GM12878 (cell line): ENCODE results near the gene RALGAPA2. TPM values are rescaled to one million over a fixed set of nuclear protein-coding genes. Genes with fewer than 3 reads are reported as not detected.

Source experiments
- CBFB ChIP-seq: IDR thresholded peaks from 2 replicates; pipeline ENCODE4 v1.6.1; 2016; ENCODE audit warnings: antibody characterized with exemption, low read depth
- CHD1 ChIP-seq: IDR thresholded peaks from 2 replicates; pipeline ENCODE4 v1.6.1; 2012; ENCODE audit warnings: low read depth, low read length, improper control_type of control experiment
- CHD4 ChIP-seq: fragments of 200-600 bp; sonication (generic); IDR thresholded peaks from 2 replicates; pipeline ENCODE4 v1.6.1; 2016; ENCODE audit warnings: mild to moderate bottlenecking
- CREB1 ChIP-seq: IDR thresholded peaks from 2 replicates; pipeline ENCODE4 v1.6.1; 2012; ENCODE audit warnings: low read depth, mild to moderate bottlenecking, inconsistent platforms
- CREM ChIP-seq: IDR thresholded peaks from 2 replicates; pipeline ENCODE4 v1.6.1; 2014; ENCODE audit warnings: antibody characterized with exemption, low read depth
- DPF2 ChIP-seq: fragments of 450-650 bp; IDR thresholded peaks from 2 replicates; pipeline ENCODE4 v1.6.1; 2017; ENCODE audit warnings: mild to moderate bottlenecking
- HCFC1 ChIP-seq: fragments of 150-350 bp; IDR thresholded peaks from 2 replicates; pipeline ENCODE4 v1.6.1; 2014; ENCODE audit warnings: low read length
- IKZF2 ChIP-seq, 2 experiments: fragments of 450-650 bp; IDR thresholded peaks; 2 replicates each; pipeline ENCODE4 v1.6.1; 2017; ENCODE audit warnings: mild to moderate bottlenecking in 2 of 2, moderate library complexity in 2 of 2
- MTA2 ChIP-seq: fragments of 450-650 bp; IDR thresholded peaks from 2 replicates; pipeline ENCODE4 v1.6.1; 2016; ENCODE audit warnings: low read depth, mild to moderate bottlenecking, moderate library complexity
- POLR2A ChIP-seq: IDR thresholded peaks from 2 replicates; pipeline ENCODE4 v1.6.1; 2011; ENCODE audit warnings: low read depth, mild to moderate bottlenecking, low read length
- RAD21 ChIP-seq: IDR thresholded peaks from 2 replicates; pipeline ENCODE4 v1.6.1; 2011; ENCODE audit warnings: mild to moderate bottlenecking, low read depth, low read length, moderate library complexity; ENCODE audit not compliant: insufficient read depth
- RFX5 ChIP-seq: IDR thresholded peaks from 2 replicates; pipeline ENCODE4 v1.6.1; 2011; ENCODE audit warnings: low read depth, low read length, improper control_type of control experiment
- SMC3 ChIP-seq: IDR thresholded peaks from 2 replicates; pipeline ENCODE4 v1.6.1; 2011; ENCODE audit warnings: low read length, improper control_type of control experiment, borderline replicate concordance
- SREBF2 ChIP-seq: IDR thresholded peaks from 2 replicates; pipeline ENCODE4 v1.6.1; 2012; ENCODE audit warnings: mild to moderate bottlenecking, low read length
- TARDBP ChIP-seq: IDR thresholded peaks from 2 replicates; pipeline ENCODE4 v1.6.1; 2016; ENCODE audit warnings: borderline replicate concordance
- TBL1XR1 ChIP-seq: IDR thresholded peaks from 2 replicates; pipeline ENCODE4 v1.6.1; 2012; ENCODE audit warnings: low read depth, low read length, improper control_type of control experiment
- TCF12 ChIP-seq: IDR thresholded peaks from 2 replicates; pipeline ENCODE4 v1.6.1; 2011; ENCODE audit warnings: low read depth, mild to moderate bottlenecking, low read length
- TCF3 ChIP-seq: IDR thresholded peaks from 2 replicates; pipeline ENCODE4 v1.6.1; 2012; ENCODE audit warnings: low read depth, mild to moderate bottlenecking, low read length, borderline replicate concordance; ENCODE audit not compliant: insufficient read depth
- YY1 ChIP-seq: IDR thresholded peaks from 2 replicates; pipeline ENCODE4 v1.6.1; 2011; ENCODE audit warnings: low read depth, mild to moderate bottlenecking, low read length
- ZNF274 ChIP-seq: IDR thresholded peaks from one replicate; pipeline ENCODE4 v1.8.0; 2011; ENCODE audit not compliant: insufficient read length, insufficient read depth
- ZZZ3 ChIP-seq: IDR thresholded peaks from 2 replicates; pipeline ENCODE4 v1.6.1; 2011; ENCODE audit warnings: low read depth; ENCODE audit not compliant: control insufficient read depth, insufficient read length
- polyA plus RNA-seq, 11 experiments: library from polyadenylated mRNA; depleted of rRNA in 4 of 11; unstranded in 6 of 11; stranded (reverse) in 5 of 11; fragments of >200 nt; fragmentation: Nextera tagmentation in 4 of 11; fragmentation: Illumina TruSeq in 1 of 11; extraction: Ambion mirVana in 4 of 11; extraction: Trizol in 1 of 11; gene quantifications; 1 replicate in 1 of 11; 2 replicates in 10 of 11; pipeline versions ENCODE4 v1.2.1 to v1.2.3, GENCODE V29; 2011 to 2016; ENCODE audit warnings: inconsistent platforms in 2 of 11, missing spikeins in 2 of 11, low read depth in 1 of 11
- total RNA-seq, 4 experiments: library from RNA; depleted of rRNA in 3 of 4; stranded (reverse); fragments of >200 nt in 3 of 4; fragmentation: Illumina TruSeq in 1 of 4; extraction: Trizol in 1 of 4; gene quantifications; 2 replicates each; pipeline versions ENCODE4 v1.2.1 to v1.2.3, GENCODE V29; 2013 to 2021
- TF ChIP-seq, protein P1 (sequence below): fragments of 450-650 bp; formaldehyde crosslinking; IDR thresholded peaks from 2 replicates; pipeline ENCODE4 v1.4.0; 2020; ENCODE audit warnings: mild to moderate bottlenecking, moderate library complexity
- TF ChIP-seq, protein P2 (sequence below): fragments of 450-650 bp; IDR thresholded peaks from 2 replicates; pipeline ENCODE4 v1.6.1; 2017; ENCODE audit warnings: mild to moderate bottlenecking, moderate library complexity
- TF ChIP-seq, protein P3 (sequence below): IDR thresholded peaks from 2 replicates; pipeline ENCODE4 v1.6.1; 2011; ENCODE audit warnings: borderline replicate concordance, low read depth, mild to moderate bottlenecking, moderate library complexity, mixed read lengths, low read length; ENCODE audit not compliant: insufficient read depth; ENCODE audit errors: extremely low read length
- TF ChIP-seq, protein P4 (sequence below): IDR thresholded peaks from 2 replicates; pipeline ENCODE4 v1.6.1; 2012; ENCODE audit warnings: low read depth, low read length, improper control_type of control experiment

RALGAPA2 gene
- total and polyA plus RNA-seq, 10 of the 15 experiments (the other 5 are each of a cell fraction or from before 2014, with no cell fraction given), result 2.9 to 29.4 (median 19.6) TPM

DNA sequence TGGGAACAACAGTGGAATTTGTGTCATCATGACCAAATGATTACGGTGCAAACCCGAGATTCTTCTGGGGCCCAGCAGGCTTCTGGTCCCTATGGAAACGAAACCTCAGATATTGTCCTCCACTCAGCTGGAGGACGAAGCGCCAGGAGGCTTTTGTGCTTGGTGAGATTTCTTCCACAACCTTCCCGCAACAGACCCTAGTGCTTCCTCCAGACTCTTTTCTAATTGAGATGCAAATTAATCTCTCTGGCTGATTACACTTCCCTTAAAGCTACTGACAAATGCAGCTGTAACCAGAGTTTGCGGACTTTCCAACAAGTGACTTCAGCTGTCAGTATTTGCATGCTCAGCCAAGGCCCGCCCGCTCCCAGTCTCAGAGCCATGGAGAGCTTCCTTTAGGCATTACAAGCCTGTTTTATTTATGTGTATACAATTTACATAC is 248.5 kb downstream of the RALGAPA2 start (continued):
- TF ChIP-seq RFX5 (no peak), MTA2 (peak; percentile 43; the same call in 1 of the 2 replicates), IKZF2 (IDR thresholded peaks at IDR 0.05) (peak; percentile 33 to 72; a peak in 3 of 4 replicates), YY1 (no peak), TCF3 (no peak), DPF2 (no peak), TBL1XR1 (no peak), TARDBP (no peak), RAD21 (no peak), CREB1 (peak; percentile 33), TCF12 (peak; percentile 39; the same call in 1 of the 2 replicates), CREM (0 out of 2 replicates have a peak, but pooled peaks have one; percentile 28), ZNF274 (no peak), POLR2A (no peak), HCFC1 (no peak), SREBF2 (no peak), SMC3 (no peak), CBFB (no peak), ZZZ3 (no peak), CHD4 (no peak), CHD1 (no peak)
- TF ChIP-seq, protein P1, sequence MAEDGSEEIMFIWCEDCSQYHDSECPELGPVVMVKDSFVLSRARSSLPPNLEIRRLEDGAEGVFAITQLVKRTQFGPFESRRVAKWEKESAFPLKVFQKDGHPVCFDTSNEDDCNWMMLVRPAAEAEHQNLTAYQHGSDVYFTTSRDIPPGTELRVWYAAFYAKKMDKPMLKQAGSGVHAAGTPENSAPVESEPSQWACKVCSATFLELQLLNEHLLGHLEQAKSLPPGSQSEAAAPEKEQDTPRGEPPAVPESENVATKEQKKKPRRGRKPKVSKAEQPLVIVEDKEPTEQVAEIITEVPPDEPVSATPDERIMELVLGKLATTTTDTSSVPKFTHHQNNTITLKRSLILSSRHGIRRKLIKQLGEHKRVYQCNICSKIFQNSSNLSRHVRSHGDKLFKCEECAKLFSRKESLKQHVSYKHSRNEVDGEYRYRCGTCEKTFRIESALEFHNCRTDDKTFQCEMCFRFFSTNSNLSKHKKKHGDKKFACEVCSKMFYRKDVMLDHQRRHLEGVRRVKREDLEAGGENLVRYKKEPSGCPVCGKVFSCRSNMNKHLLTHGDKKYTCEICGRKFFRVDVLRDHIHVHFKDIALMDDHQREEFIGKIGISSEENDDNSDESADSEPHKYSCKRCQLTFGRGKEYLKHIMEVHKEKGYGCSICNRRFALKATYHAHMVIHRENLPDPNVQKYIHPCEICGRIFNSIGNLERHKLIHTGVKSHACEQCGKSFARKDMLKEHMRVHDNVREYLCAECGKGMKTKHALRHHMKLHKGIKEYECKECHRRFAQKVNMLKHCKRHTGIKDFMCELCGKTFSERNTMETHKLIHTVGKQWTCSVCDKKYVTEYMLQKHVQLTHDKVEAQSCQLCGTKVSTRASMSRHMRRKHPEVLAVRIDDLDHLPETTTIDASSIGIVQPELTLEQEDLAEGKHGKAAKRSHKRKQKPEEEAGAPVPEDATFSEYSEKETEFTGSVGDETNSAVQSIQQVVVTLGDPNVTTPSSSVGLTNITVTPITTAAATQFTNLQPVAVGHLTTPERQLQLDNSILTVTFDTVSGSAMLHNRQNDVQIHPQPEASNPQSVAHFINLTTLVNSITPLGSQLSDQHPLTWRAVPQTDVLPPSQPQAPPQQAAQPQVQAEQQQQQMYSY (CRISPR knock-in tag), result no peak
- TF ChIP-seq, protein P2, sequence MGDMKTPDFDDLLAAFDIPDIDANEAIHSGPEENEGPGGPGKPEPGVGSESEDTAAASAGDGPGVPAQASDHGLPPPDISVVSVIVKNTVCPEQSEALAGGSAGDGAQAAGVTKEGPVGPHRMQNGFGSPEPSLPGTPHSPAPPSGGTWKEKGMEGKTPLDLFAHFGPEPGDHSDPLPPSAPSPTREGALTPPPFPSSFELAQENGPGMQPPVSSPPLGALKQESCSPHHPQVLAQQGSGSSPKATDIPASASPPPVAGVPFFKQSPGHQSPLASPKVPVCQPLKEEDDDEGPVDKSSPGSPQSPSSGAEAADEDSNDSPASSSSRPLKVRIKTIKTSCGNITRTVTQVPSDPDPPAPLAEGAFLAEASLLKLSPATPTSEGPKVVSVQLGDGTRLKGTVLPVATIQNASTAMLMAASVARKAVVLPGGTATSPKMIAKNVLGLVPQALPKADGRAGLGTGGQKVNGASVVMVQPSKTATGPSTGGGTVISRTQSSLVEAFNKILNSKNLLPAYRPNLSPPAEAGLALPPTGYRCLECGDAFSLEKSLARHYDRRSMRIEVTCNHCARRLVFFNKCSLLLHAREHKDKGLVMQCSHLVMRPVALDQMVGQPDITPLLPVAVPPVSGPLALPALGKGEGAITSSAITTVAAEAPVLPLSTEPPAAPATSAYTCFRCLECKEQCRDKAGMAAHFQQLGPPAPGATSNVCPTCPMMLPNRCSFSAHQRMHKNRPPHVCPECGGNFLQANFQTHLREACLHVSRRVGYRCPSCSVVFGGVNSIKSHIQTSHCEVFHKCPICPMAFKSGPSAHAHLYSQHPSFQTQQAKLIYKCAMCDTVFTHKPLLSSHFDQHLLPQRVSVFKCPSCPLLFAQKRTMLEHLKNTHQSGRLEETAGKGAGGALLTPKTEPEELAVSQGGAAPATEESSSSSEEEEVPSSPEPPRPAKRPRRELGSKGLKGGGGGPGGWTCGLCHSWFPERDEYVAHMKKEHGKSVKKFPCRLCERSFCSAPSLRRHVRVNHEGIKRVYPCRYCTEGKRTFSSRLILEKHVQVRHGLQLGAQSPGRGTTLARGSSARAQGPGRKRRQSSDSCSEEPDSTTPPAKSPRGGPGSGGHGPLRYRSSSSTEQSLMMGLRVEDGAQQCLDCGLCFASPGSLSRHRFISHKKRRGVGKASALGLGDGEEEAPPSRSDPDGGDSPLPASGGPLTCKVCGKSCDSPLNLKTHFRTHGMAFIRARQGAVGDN, result 0 out of 2 replicates have a peak, but pooled peaks have one; percentile 15
- TF ChIP-seq, protein P3, sequence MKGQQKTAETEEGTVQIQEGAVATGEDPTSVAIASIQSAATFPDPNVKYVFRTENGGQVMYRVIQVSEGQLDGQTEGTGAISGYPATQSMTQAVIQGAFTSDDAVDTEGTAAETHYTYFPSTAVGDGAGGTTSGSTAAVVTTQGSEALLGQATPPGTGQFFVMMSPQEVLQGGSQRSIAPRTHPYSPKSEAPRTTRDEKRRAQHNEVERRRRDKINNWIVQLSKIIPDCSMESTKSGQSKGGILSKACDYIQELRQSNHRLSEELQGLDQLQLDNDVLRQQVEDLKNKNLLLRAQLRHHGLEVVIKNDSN, result no peak
- TF ChIP-seq, protein P4, sequence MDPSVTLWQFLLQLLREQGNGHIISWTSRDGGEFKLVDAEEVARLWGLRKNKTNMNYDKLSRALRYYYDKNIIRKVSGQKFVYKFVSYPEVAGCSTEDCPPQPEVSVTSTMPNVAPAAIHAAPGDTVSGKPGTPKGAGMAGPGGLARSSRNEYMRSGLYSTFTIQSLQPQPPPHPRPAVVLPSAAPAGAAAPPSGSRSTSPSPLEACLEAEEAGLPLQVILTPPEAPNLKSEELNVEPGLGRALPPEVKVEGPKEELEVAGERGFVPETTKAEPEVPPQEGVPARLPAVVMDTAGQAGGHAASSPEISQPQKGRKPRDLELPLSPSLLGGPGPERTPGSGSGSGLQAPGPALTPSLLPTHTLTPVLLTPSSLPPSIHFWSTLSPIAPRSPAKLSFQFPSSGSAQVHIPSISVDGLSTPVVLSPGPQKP, result no peak
